HG03060 (cell line): ENCODE measurements around the gene GEMIN7.

Source experiments
- ATAC-seq: cut with Tn5 transposase; IDR thresholded peaks from one replicate; pipeline ENCODE4 v1.9.1; 2021; ENCODE audit warnings: low read depth, moderate number of reproducible peaks; ENCODE audit not compliant: unreplicated experiment

The GEMIN7 gene

DNA sequence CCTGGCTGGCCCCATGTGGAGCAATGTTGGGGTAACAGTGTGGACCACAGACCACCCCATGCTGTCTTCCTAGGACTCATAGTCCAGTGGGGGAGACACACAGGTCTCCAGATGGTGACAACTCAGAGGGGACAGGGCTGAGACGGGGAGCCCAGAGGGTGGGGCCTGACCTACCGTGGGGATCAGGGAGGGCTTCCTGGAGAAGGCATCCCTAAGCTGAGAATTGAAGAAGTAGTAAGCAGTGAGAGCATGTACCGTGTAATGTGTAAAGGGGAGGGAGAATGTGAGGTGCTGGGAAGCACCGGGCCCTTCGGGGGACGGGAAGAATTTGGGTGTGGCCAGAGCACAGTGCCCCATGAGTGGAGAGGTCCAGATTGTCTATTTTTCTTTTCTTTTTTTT is 45.0 kb downstream of the GEMIN7 start:
- no peak for ATAC-seq

DNA sequence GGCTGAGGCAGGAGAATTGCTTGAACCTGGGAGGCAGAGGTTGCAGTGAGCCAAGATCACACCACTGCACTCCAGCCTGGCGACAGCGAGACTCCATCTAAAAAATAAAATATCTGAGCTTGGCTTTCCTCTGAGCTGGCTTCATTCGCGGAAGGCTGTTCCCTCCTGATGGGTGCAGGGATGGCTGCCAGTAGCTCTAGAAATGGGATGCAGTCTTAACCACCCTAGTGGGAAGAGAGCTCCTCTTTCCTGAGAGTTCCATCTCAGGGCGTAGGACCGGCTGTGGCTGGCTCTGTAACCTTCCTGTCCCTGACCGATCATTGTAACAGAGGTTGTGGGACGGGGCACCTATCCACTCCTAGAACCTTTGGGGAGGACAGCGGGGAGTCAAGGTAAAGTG is 46.3 kb downstream of the GEMIN7 start:
- no peak for ATAC-seq

DNA sequence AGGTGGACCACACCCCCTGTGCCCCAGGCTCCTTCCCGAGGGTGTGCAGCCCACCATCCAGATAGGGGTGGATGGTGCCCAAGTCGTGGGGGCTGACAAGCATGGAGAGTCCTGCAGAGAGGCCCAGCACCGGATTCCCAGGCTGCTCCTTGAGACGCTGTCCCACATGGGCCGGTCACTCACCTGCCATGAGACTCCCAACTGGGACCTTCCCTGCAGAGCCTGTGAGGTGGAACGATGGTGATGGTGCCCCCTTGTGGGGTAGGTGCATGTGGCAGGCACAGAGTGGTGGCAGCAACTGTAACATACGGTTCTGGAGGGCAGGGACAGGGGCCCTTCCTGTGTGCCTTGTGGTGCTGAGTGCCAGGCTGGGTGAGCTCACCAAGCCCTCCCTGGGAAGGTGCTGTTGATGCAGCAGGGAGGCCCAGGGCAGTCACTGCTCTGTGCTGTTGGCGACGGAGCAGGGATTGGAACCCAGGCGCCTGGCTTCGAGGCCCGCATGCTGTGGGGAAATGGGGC is 47.0 kb downstream of the GEMIN7 start:
- no peak for ATAC-seq

DNA sequence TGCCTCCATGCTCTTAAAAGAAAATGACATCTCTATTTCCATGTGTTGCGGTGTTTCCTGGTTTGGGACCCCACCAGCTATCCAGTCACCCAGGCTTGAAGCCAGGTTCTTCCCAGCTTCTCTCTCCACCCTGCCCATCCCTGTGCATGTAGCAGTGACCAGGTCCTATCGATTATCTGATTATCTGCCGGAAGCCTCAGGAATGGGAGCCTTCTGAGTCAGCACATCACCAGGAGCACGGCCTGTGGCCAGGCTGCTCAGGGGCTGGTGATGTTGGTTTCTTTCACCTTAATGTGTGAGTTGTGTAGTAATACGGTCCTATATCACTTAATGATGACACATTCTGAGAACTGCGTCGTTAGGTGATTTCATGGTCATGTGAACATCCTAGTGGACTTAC is 47.6 kb downstream of the GEMIN7 start:
- no peak for ATAC-seq

DNA sequence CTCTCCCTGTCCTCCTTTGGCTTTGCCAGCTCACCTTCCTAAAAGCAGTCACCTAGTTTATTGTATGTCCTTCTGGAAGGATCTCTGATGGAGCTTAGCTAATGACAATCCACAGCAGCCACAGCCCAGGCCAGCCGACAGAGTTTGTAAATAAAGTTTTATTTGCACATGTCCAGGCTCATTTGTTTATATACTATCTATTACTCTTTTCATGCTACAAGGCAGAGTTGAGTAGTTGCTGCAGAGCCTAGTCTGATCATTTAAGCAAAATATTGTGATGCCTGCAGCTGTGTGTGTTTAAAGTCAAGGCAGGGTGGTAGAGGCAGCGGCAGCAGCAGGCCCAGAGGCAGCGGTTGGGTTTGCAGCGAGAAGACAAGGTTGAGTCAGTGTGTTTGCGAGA is 49.1 kb downstream of the GEMIN7 start:
- no peak for ATAC-seq

DNA sequence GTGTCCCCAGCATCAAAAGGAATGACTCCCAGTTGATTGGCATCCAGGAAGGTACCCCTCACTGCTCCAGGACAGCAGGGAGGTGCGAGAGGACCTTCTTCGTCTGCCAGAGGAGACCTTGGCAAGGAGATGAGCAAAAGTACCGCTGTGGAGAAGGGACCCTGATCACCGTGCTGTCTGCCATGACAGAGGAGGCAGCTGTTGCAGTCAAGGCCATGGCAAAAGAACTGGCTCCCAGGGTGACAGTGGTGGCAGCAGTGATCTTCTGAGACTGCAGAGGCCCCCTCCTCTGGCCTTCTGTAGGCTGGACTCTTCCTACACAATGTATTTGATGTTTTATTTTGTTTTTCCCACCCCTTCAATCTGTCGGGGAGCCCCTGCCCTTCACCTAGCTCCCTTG is 49.7 kb downstream of the GEMIN7 start:
- no peak for ATAC-seq

DNA sequence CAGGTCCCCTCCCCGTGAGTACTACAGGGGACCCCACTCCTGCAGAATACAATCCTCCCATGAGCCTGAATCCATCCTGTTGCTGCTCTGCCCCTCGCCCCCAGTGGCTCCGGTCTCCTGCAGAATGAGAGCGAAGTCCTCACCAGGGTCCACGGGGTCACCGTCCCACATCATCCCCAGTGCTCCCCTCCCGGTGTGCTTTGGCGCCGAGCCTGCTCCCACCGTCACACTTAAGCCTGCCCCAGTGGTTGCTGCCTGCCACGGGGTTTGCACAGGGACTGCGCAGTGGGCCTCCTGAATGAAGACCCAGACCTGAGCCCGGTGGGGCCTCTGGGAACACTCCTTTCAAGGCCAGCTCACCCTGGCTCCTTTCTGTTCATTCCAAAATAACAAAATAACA is 51.2 kb downstream of the GEMIN7 start:
- no peak for ATAC-seq

DNA sequence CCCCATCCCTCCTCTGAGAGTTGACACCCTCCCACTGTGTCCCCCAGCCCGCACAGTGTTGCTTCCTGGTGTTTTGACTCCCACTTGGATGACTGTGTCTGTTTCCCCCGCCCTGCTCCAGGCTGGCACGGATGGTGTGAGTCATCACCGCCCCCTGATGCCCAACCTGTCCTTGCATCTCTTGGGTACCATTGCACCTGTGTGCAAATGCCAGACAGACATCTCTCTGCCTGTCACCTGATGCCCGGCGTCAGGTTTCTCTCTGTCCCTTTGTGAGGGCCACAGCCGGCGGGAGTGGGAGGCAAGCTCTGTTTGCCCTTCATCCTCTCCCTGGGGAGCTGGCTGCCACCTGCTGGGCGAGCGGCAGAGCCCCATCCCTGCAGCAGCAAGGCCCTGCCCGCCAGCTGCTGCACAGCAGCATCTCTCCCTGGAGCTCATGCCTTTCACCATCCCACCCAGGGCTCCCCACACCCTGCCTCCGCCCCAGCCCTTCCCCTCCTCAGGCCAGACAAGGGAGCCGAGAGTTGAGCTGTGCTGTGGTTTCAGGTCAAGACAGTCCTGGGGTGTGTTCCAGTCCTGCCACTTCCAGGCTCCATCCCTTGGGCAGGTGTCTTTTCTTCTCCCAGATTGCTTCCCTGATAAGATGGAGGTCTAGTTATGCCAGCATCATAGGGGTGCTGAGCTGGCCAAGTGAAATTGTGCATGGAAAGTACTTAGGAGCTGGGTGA is 52.0 kb downstream of the GEMIN7 start:
- no peak for ATAC-seq

DNA sequence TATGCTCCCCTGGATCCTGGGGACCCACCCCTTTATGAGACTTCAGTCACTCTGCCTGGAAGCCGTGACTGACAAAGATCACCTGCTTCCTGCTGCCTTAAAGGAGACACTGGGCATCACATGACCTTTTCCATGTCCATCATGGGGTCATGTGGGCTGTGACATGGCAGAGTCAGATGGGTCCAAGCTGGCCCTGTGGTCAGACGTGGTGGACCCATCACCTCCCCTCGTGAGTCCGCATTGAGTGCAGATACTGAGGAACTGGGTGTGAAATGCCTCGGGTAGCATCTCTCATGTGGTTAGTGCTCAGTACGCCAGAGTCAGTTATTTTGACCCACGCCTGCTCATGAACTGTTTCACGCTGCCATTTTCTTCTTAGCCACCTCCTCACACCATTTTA is 54.6 kb downstream of the GEMIN7 start:
- ATAC-seq = no peak

DNA sequence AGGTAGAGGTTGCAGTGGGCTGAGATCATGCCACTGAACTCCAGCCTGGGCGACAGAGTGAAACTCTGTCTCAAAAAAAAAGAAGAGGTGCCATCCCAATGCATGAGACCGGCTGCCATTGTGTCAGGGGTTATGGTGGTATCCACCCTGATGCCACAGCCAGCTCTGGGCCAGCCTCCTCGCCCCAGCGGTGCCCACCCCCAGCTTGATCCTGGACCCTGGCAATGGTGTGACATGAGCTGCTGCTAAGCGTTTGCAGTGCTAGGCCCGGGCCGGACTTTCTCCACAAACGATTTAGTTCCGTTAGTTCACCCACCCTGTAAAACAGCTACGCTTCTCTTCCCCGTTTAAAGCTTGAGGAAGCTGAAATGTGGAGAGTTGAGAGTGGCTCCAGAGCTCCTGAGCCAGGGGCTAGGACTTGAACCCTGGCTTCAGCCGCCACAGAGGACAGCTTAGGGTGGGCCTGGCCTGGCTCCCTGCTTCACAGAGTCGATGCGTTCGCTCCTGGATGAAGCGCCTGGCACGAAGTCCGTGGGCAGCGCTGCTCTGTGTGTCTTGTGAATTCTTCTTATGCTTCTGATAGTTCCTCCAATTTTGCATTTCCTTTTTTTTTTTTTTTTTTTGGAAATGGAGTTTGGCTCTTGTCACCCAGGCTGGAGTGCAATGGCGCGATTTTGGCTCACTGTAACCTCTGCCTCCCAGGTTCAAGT is 56.3 kb downstream of the GEMIN7 start:
- no peak for ATAC-seq

DNA sequence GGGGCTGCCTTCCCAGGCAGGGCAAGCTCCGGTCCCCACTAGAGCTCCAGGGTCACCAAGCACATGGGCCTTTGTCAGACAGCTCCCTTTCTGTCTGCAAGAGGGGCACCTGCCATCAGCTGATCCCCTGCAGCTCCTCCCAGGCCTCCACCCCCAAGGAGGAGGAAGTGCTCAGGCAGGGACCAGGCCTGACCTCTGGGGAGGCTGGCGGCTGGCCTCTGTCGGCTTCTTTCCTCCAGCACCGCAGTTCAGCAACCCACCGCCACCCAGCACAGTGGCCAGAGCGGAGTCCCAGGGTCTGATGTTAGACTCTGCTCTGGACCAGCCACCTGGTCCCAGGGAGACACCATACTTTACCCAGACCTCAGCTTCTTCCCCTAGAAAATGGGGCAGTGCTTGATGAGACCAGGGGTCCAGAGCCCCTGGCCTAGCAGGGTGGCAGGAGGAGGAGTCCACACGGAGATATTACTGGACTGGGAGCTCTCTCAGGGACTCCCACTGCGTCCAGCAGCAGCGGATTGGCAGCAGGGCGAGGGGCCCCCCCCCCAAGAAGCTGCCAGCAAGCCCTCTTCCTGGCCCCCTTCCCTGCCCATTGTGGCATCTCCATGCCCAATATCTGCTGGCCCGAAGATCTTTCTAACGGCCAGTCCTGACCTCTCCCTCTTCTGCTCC is 57.6 kb downstream of the GEMIN7 start:
- no peak for ATAC-seq

DNA sequence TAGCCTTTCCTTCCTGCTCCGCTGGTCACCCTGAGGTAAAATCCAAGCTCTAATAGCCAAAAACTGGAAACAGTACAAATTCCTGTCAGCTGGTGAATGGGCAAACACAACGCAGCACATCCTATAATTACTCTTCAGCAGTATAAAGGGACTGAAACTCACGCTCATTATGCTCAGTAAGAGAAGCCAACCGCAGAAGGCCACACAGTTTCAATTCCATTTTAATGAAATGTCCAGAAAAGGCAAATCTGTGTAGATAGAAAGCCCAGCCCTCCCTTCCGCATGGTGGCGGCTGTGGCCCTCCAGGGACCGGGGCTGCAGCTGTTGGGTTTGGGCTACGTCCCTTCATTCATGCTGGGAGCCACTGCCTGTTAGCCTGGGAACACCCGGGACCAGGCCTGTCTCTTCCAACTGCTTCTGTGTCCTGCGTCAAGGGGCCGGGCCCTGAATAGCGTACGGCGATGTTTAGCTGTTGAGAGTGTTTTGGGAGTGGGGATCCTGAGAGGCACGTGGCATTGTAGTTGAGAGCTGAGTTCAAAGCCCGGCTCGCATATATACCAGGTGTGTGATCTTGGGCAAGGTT is 58.2 kb downstream of the GEMIN7 start:
- ATAC-seq = peak; percentile 44

DNA sequence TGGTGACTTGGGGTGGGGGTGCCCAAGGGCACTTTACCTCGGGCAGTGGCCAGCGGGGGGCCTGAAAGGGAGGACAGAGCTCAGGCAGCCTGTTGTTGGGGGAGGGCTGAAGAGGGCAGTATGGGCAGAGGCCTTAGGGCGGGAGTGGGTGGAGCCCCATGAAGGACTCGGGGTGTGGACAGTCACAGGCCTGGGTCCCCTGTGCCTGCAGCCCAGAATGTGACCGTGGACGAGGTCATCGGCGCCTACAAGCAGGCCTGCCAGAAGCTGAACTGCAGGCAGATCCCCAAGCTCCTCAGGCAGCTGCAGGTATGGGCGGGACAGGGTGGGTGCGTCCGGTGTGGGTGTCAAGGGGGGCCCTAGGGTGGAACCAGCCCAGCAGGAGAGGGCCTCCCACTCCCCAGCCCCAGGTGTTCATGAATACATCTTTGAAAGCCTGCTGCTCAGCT is 59.3 kb downstream of the GEMIN7 start:
- no peak for ATAC-seq

DNA sequence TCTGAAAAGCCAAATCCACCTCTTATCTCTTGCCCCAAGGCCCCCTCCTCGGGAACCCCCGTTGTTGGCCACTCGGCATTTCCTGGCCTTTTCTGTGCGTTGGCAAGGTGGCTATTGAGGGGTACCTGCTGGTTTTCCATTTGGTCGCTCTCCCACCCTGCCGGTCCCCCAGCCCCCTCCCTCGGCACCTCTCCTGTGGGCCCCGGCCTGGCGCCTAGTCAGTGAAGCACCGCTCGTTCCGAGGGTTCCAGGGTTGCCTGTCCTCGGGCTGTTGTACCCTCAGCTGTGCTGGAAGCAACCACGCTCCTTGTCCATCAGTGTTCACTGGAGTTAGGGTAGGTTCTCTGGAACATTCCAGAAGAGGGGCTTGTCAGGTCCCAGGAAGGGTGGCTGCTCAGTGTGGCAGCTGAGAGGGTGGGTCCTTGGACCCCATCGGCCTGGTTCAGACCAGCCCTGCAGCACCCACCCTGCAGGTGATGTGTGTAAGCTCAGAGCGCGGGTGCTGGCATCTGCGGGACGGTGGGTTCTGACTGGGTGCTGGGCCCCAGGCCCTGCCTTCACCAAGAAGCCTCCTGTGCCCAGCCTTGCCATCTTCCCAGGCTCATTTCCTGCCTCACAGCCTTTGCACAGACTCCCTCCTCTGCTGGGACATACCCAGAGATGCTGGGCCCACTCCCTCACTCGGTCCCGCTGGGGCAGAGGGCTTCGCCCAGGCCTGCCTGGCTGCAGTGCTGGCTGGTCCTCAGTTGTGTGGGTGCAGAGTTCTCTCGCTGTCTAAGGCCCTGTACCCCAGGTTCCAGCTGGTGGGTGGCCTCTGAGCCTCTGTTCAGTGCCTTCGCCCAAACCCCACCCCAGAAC is 60.5 kb downstream of the GEMIN7 start:
- ATAC-seq = no peak

DNA sequence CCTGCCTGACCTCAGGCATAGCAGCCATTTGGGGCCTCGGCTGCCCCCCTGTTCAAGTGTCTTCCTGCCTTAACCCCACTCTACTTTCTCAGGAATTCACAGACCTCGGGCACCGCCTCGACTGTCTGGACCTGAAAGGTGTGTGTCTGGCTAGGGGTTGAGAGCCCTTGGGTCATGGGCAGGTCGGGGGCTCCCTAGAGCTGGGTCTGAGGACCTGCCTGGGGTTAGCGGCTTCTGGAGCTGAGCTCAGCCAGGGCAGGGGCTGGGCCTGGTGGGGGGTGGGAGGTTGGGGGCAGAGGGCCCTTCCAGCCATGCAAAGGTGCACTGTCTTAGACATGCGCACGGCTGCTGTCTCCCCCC is 61.1 kb downstream of the GEMIN7 start:
- ATAC-seq = no peak

DNA sequence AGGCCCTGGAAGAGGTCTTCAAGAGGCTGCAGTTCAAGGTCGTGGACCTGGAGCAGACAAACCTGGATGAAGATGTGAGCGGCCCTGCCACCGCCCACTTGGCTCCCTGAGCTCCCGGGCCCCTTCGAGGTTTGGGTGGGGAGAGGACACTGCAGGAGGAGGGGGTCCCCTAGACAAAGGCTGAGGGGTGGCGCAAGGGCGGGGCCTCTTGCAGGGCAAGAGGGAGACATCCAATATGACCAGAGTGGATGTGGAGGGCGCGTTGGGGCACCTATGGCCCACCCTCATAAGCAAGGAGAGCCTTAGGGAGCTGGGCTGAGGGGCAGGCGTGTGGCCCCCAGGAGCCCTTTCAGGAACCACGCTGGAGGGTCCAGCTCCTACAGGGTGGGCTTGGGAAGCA is 61.5 kb downstream of the GEMIN7 start:
- no peak for ATAC-seq
